Brain microvascular endothelial cell (primary cell): ENCODE measurements around the gene IFITM10.

Source experiments
- DNase-seq: peaks from one replicate; pipeline ENCODE4 v3.0.0-alpha.2; 2020
- H3K27ac ChIP-seq: fragments of 250-450 bp; sonication (Bioruptor Pico); 2 replicates; pipeline ENCODE4 v1.5.1; 2020; ENCODE audit warnings: mild to moderate bottlenecking, moderate library complexity
- H3K27me3 ChIP-seq: fragments of 250-450 bp; sonication (Bioruptor Pico); replicated peaks from 2 replicates; pipeline ENCODE4 v1.5.1; 2020; ENCODE audit warnings: mild to moderate bottlenecking
- H3K36me3 ChIP-seq: fragments of 250-450 bp; sonication (Bioruptor Pico); replicated peaks from 2 replicates; pipeline ENCODE4 v1.5.1; 2020; ENCODE audit warnings: mild to moderate bottlenecking
- H3K4me3 ChIP-seq: 2 replicates; pipeline ENCODE4 v1.5.1; 2011; ENCODE audit warnings: low read depth, mild to moderate bottlenecking, control low read depth, low read length, moderate library complexity
- CTCF ChIP-seq: IDR thresholded peaks from 2 replicates; pipeline ENCODE4 v1.5.1; 2011; ENCODE audit warnings: low read depth, mild to moderate bottlenecking, moderate library complexity, low read length, control low read depth, inconsistent platforms; ENCODE audit errors: missing control alignments
- in situ Hi-C: cut with HindIII; loops from 2 replicates; pipeline ENCODE4 v1.10.0; 2017; ENCODE audit warnings: low sequenced_read_pairs, low pct_ligation_motif_present

The IFITM10 gene

GRCh38 chr11:1751531-1751921 lies 1.1 kb upstream of the IFITM10 start:
- Histone ChIP-seq H3K27me3 (no peaks in the 10 kb centered on the region), H3K4me3 (no peak overlapping the region), H3K27ac (no peak overlapping the region), H3K36me3 (peaks cover 23% of the 10 kb centered on the region)
- no peak for DNase-seq
- in situ Hi-C loops: no loop called here
- no peak for TF ChIP-seq CTCF

GRCh38 chr11:1750840-1751530 lies 590 bp upstream of the IFITM10 start:
- no peak for TF ChIP-seq CTCF
- H3K27ac ChIP-seq: peak overlapping the region; percentile 82
- DNase-seq: no peak
- no peaks in the 10 kb centered on the region for H3K27me3 ChIP-seq
- in situ Hi-C loops: no loop called here
- no peak overlapping the region for H3K4me3 ChIP-seq
- H3K36me3 ChIP-seq: peaks cover 23% of the 10 kb centered on the region

- Histone ChIP-seq H3K36me3 (peaks cover 15% of the 10 kb centered on the region), H3K27ac (peak overlapping the region; percentile 82), H3K27me3 (no peaks in the 10 kb centered on the region), H3K4me3 (peak overlapping the region; percentile 70)
- in situ Hi-C loops: no loop called here
- DNase-seq: peak; percentile 91
- TF ChIP-seq CTCF: no peak
These were observed 722 bp downstream of the IFITM10 start for GRCh38 chr11:1749395-1750351.

GRCh38 chr11:1748636-1749394 lies 1.6 kb downstream of the IFITM10 start:
- no peak for DNase-seq
- Histone ChIP-seq H3K27ac (no peak overlapping the region), H3K27me3 (no peaks in the 10 kb centered on the region), H3K36me3 (peaks cover 15% of the 10 kb centered on the region), H3K4me3 (peak overlapping the region; percentile 70)
- TF ChIP-seq CTCF: no peak
- in situ Hi-C loops: no loop called here

- Histone ChIP-seq H3K27ac (no peak overlapping the region), H3K27me3 (no peaks in the 10 kb centered on the region), H3K36me3 (peaks cover 10% of the 10 kb centered on the region), H3K4me3 (peak overlapping the region; percentile 70)
- DNase-seq: no peak
- TF ChIP-seq CTCF: no peak
- in situ Hi-C loops: no loop called here
These were observed 2.4 kb downstream of the IFITM10 start for GRCh38 chr11:1747753-1748635.
